Activated CD4-positive, CD25-positive, alpha-beta regulatory T cell treated with anti-CD3 and anti-CD28 coated beads, Interleukin-2, amount 50 U/mL, for 16 hours (primary cell): ENCODE results near the gene CHIC1.
A peak's percentile ranks its signal among the peaks of the same experiment; 100 is the strongest.
"Not testable (repeated sequence)": the region's sequence is repeated elsewhere in the genome, so short reads cannot be mapped to it uniquely, and the experiment has no call there.

Experiments
- DNase-seq: peaks from one replicate; pipeline ENCODE4 v3.0.0-alpha.2; 2020; ENCODE audit warnings: low read depth, low spot score

Gene CHIC1

GRCh38 chrX:73562984-73563737, at the start of gene CHIC1:
Gene CHIC1, plus strand, starts transcription at chrX:73563197. Its CDS starts 88 bp downstream, at chrX:73563285.
- DNase-seq = peak; percentile 35

GRCh38 chrX:73522823-73523222, 40.2 kb upstream of the CHIC1 start:
- DNase-seq = not testable (repeated sequence)

GRCh38 chrX:73524906-73525305, 38.1 kb upstream of the CHIC1 start:
- no peak for DNase-seq

GRCh38 chrX:73525928-73526690, 36.9 kb upstream of the CHIC1 start:
- no peak for DNase-seq

DNA sequence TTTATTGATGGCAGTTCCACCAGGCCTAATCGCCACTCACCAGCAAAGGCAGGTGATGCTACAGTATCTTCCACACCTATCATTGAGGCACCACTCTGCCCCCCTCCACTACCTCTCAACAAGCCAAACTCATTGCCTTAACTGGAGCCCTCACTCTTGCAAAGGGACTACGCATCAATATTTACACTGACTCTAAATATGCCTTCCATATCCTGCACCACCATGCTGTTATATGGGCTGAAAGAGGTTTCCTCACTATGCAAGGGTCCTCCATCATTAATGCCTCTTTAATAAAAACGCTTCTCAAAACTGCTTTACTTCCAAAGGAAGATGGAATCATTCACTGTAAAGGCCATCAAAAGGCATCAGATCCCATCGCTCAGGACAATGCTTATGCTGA, 31.3 kb upstream of the CHIC1 start:
- DNase-seq = not testable (repeated sequence)

- DNase-seq = no peak
These were observed 6.8 kb upstream of the CHIC1 start for GRCh38 chrX:73556159-73556558.

DNA sequence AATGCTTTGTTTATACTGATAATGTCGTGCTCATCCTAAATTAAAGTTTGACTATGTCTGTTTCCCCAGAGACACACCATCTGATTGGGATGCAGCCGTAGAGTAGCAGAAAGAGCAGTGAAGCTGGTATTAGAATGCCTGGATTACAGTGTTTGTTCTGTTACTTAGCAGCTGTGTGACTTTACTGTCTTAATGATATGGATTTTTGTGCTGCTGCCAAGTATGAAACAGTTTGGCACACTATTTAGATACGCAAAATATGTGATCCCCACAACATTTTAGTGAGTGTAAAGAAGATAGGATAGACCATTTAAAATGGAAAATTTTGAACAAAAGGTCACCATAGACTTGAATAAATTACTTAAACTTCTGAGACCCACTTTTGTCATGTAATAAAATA, 1.2 kb upstream of the CHIC1 start:
- no peak for DNase-seq

DNA sequence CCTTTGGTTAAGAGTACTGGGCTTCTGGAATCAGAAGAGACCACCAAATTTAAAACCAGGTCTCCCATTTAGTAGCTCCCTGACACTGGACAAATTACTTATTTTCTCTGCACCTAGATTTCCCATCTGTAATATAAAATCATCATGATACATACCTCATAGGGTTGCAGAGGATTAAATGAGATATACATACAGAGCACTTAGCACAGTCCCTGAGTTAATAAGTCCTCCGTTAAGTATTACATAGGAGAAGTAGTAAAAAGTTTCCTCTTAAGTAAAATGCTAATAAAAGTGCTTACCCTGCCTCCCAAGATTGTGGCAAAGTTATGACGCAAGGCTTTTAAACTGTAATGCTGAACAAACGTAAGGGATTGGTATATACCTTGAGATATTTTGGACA, 539 bp upstream of the CHIC1 start:
- no peak for DNase-seq

- DNase-seq = no peak
These were observed 706 bp downstream of the CHIC1 start for GRCh38 chrX:73563738-73564068.

DNA sequence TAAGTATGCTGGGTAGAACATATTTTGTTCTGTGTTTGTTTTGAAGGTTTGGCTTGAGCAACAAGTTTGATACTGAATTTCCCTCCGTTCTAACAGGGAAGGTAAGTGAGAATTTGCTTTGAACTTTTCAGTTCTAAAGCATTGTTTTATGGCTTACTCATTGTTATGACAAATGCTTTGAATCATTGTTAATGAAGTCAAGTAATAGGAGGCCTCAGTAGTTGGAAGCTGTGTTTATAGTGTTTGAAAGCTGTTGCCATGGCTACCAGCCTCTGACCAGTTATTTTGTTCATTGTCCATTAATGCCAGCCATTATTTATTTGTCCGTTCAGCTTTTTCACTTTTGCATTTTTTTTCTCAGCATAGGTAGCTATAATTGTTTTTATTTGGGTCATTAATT, 14.4 kb downstream of the CHIC1 start:
- no peak for DNase-seq

DNA sequence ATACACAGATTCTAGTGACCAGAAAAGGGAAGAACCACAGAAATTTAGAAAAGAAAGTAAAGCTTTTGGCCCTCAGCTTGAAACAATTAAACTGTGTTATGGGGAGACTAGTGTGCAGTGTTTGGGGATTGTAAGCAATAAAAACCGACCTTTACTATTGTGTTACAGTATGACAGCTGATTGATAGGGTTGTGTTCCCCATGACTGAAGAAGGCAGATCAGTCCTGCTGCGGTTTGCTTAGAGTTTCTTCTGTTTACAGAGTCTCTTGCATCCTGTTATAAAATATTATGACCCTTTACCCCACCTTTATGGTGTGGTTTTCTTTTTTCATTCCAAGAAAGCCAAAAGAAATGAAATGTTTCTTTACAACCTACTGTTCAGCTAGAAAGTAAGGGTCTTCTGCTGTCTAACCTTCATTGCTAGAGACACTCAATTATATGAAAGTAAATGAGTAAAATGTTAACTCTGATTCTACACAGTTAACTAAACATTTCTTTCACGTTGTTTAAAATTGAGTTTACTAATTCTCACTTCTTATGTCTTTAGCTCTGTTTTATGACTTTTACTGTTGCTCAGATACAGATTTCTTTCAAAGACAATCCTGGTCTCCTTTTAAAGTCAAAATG, 18.1 kb downstream of the CHIC1 start:
- DNase-seq = no peak

- DNase-seq = not testable (repeated sequence)
These were observed 34.8 kb downstream of the CHIC1 start for GRCh38 chrX:73597758-73598157.

DNA sequence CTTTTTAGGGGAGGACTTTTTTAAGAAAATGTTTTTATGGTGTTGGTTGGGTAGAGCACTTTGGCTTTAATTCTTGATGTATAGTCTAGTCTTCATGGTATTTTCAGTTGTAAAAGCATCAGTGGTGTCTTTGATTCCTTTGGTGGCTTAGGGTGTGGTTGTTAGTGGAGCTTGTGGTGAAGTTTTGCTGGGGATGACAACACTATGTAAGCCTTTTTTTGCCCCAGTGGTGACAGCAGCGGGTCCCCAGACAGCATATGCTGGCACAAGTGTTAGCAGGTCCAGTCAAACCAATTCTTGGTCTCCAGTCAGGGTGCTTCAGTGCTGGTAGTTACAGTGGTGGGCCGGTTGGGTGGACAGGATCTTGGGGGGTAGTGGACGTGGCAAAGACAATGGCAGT, 52.0 kb downstream of the CHIC1 start:
- DNase-seq = no peak

GRCh38 chrX:73641669-73642068, 78.7 kb downstream of the CHIC1 start:
- DNase-seq = not testable (repeated sequence)

GRCh38 chrX:73647212-73647611, 84.2 kb downstream of the CHIC1 start:
- no peak for DNase-seq

GRCh38 chrX:73647632-73648322, 84.8 kb downstream of the CHIC1 start:
- no peak for DNase-seq

GRCh38 chrX:73661322-73661721, 98.3 kb downstream of the CHIC1 start:
- DNase-seq = not testable (repeated sequence)

- no peak for DNase-seq
These were observed 105.8 kb downstream of the CHIC1 start for GRCh38 chrX:73668779-73669178.

DNA sequence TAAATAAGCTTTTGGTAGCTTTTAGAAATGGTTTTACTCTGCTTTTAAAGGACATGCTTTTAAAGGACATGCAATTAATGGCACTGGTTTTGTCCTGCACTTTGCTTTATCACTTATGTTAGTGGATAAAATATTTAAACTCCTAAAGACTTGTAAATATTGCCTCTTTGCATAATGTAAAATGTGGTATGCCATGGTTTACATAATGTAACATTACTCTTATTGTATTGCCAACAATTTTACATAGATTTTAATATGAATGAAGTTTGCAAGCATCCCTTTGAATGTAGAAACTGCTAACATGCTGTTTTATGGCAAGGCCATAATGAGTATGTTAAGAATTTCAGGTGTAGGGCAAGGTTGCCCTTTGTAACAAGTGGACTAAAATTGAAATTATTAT, 118.4 kb downstream of the CHIC1 start:
- no peak for DNase-seq

GRCh38 chrX:73683236-73683859, 120.4 kb downstream of the CHIC1 start:
- no peak for DNase-seq

DNA sequence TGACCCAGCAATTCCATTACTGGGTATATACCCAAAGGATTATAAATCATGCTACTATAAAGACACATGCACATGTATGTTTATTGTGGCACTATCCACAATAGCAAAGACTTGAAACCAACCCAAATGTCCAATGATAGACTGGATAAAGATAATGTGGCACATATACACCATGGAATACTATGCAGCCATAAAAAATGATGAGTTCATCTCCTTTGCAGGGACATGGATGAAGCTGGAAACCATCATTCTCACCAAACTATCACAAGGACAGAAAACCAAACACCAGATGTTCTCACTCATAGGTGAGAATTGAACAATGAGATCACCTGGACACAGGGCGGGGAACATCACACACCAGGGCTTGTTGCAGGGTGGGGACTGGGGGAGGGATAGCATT, 144.0 kb downstream of the CHIC1 start:
- DNase-seq = not testable (repeated sequence)

GRCh38 chrX:73728602-73729001, 165.6 kb downstream of the CHIC1 start:
- DNase-seq = no peak
